ENCODE measurements around the gene FAM120B. TPM values are rescaled to one million over a fixed set of nuclear protein-coding genes. Genes with fewer than 3 reads are reported as not detected.

FAM120B gene
- total and polyA plus RNA-seq, 2 of the 4 experiments (the other 2 are of a cell fraction), result 15.3 to 28.0 TPM

- Histone ChIP-seq H4K5ac (ENCODE audit: low read depth, low read length) (no peak overlapping the region), H3K18ac (ENCODE audit: low read depth, low read length) (no peak overlapping the region), H3K4me1 (ENCODE audit: control insufficient read depth, insufficient read depth, low read length) (peaks cover 3% of the 10 kb centered on the region; the same call in 1 of the 2 replicates), H3K9me3 (ENCODE audit: control insufficient read depth, insufficient read depth, low read length) (no peaks in the 10 kb centered on the region), H3K36me3 (ENCODE audit: control insufficient read depth, insufficient read depth, low read length) (no peaks in the 10 kb centered on the region), H4K20me1 (ENCODE audit: insufficient read depth, low read length) (no peaks in the 10 kb centered on the region), H3K79me1 (ENCODE audit: low read depth in 1 of 2, low read length in 2 of 2) (no peaks in the 10 kb centered on the region), H2AK9ac (replicated peaks; ENCODE audit: low read depth, low read length, poor library complexity) (no peak overlapping the region), H4K8ac (ENCODE audit: low read depth in 2 of 2, low read length in 2 of 2) (no peak overlapping the region), H2AFZ (replicated peaks; ENCODE audit: low read length, poor library complexity) (no peak overlapping the region), H3K27me3 (ENCODE audit: control insufficient read depth, insufficient read depth, low read length) (peaks cover 6% of the 10 kb centered on the region), H2BK5ac (ENCODE audit: low read depth, low read length, poor library complexity, severe bottlenecking) (no peak overlapping the region), H4K91ac (ENCODE audit: insufficient read depth, low read depth, low read length) (no peak overlapping the region), H3K4me2 (ENCODE audit: low read depth, low read length) (no peak overlapping the region), H3K23ac (ENCODE audit: low read depth, low read length) (no peak overlapping the region), H2BK120ac (ENCODE audit: low read depth, low read length) (no peak overlapping the region), H3K14ac (replicated peaks; ENCODE audit: low read depth, low read length) (no peak overlapping the region), H3K4me3 (ENCODE audit: insufficient read depth, low read depth, low read length) (no peak overlapping the region), H3K9ac (ENCODE audit: low read depth, low read length) (no peak overlapping the region), H3K56ac (ENCODE audit: extremely low read depth, insufficient read depth, low read length) (no peak overlapping the region), H3K9me1 (ENCODE audit: insufficient read depth, low read length) (no peaks in the 10 kb centered on the region), H3K4ac (ENCODE audit: low read depth, low read length) (no peak overlapping the region), H2AK5ac (ENCODE audit: low read depth, low read length) (no peak overlapping the region), H2BK15ac (ENCODE audit: low read depth, low read length) (no peak overlapping the region), H2BK20ac (ENCODE audit: low read depth, low read length) (no peak overlapping the region), H3K27ac (ENCODE audit: insufficient read depth, low read length) (no peak overlapping the region)
- DNase-seq (no peak), ATAC-seq (ENCODE audit: low read depth) (no peak)
- TF ChIP-seq RFX5 (IDR thresholded peaks at IDR 0.05; ENCODE audit: low read depth, low read length), result no peak
- no peak for TF ChIP-seq SMC3 (IDR thresholded peaks at IDR 0.05; ENCODE audit: low read depth, low read length)
- TF ChIP-seq CHD1 (IDR thresholded peaks at IDR 0.05; ENCODE audit: low read depth, low read length), result no peak
- no peak for TF ChIP-seq BHLHE40 (IDR thresholded peaks at IDR 0.05; ENCODE audit: low read depth, low read length)
- no peak for TF ChIP-seq RAD21 (IDR thresholded peaks at IDR 0.05; ENCODE audit: low read length)
- no peak for TF ChIP-seq CTCF (conservative IDR thresholded peaks at IDR 0.05; ENCODE audit: low read depth, low read length)
- no peak for TF ChIP-seq RCOR1 (IDR thresholded peaks at IDR 0.05; ENCODE audit: insufficient replicate concordance, low read length)
- no peak for TF ChIP-seq MAFK (IDR thresholded peaks at IDR 0.05; ENCODE audit: low read depth, low read length)
- TF ChIP-seq MXI1 (IDR thresholded peaks at IDR 0.05; ENCODE audit: borderline replicate concordance, low read depth, low read length), result no peak
- no peak for TF ChIP-seq CEBPB (IDR thresholded peaks at IDR 0.05; ENCODE audit: low read depth, low read length)
- no peak for TF ChIP-seq USF2 (IDR thresholded peaks at IDR 0.05; ENCODE audit: low read depth, low read length)
- TF ChIP-seq FOS (IDR thresholded peaks at IDR 0.05; ENCODE audit: low read depth, low read length), result no peak
- no peak for TF ChIP-seq NFE2L2 (IDR thresholded peaks at IDR 0.05; ENCODE audit: low read depth, low read length)
- no peak for TF ChIP-seq MAZ (IDR thresholded peaks at IDR 0.05; ENCODE audit: borderline replicate concordance, low read depth, low read length)
- no peak for TF ChIP-seq ELK1 (IDR thresholded peaks at IDR 0.05; ENCODE audit: borderline replicate concordance, low read depth, low read length)
- no peak for TF ChIP-seq POLR2A (IDR thresholded peaks at IDR 0.05; ENCODE audit: low read depth, low read length)
- no TSS peak for BruUV-seq (replicated peaks)
- in situ Hi-C loops (cut with MboI; ENCODE audit: low sequenced_read_pairs), result no loop called here
- intact Hi-C loops (cut with micrococcal nuclease), result no loop called here
- CTCF ChIA-PET, result no interaction called here
- WGBS, 2 experiments (ENCODE audit: extremely low coverage in 2 of 2, insufficient read length in 1 of 2), result 94% methylated on average over 5 of the region's 8 CpGs; no CpG with 5 or more reads in 1 of the 2 experiments
- POLR2A ChIA-PET (ENCODE audit: unreplicated experiment), result no interaction called here
- dilution Hi-C loops (cut with HindIII; ENCODE audit: low sequenced_read_pairs, unreplicated experiment), result no loop called here
Observed at GRCh38 chr6:170279426-170279825, 27.1 kb upstream of the FAM120B start.
